HG03575 (cell line): ENCODE measurements around the gene TBC1D24.

Source experiments
- ATAC-seq: cut with Tn5 transposase; IDR thresholded peaks from one replicate; pipeline ENCODE4 v1.9.1; 2021; ENCODE audit not compliant: unreplicated experiment, insufficient number of reproducible peaks, low FRiP score; ENCODE audit errors: extremely low read depth

TBC1D24 gene

DNA sequence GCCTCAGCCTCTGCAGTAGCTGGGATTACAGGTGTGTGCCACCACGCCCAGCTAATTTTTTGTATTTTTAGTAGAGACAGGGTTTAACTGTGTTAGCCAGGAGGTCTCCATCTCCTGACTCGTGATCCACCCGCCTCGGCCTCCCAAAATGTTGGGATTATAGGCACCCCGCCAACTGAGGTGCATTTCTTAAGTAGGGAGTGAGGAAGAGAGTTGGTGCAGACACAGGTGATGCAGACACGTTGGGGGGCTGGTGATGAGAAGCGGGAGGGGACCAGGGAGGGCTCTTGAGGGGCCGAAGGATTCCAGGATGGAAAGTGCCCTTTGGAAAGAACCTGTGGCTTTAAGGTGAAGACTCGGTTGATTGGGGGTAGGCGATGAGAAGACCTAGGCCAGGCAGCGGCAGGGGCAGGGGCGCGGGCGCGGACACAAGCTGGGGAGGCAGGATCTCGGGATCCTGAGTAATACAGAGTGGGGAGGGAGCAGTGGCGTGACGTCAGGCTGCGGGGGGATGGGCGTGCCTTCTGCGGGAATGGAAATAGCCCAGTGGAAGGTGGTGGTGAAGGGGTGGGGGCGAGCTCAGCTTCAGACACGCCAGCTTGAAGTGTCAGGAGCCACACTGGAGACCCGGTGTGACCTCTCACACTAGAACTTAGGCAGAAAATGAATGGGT, 36.3 kb downstream of the TBC1D24 start:
- no peak for ATAC-seq

DNA sequence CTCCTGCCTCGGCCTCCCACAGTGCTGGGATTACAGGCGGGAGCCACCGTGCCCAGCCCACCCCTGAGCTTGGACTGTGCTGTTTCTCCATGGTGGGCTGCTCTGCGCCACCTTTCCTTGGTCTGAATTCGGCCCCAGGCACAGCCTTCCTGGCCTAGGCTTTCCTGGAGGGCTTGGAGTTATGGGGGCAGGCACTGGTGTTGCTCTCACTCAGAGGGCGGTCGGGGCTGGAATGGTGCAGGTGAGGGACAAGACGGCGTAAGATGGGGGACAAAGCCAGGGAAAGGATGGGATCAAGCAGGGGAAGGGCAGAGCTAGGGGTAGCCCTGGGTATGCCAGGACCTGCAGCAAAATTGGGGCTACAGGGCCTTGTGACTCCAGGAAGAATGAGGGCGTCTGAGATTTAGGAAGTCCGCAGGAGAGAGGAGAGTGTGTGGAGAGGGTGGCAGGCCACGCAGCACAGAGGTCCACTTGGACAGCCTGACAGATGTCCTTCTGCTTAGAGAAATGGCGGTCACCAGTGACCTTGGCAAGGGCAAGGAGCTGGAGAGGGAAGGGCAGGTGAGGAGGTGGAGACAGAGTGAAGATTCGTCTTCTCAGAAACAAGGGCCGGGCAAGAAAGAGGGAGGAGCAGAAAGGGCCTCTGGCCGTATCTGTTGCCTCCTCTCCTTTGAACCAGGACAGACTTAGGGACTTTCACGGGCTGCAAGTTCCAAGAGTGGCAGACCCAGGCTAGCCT, 37.2 kb downstream of the TBC1D24 start:
- no peak for ATAC-seq

DNA sequence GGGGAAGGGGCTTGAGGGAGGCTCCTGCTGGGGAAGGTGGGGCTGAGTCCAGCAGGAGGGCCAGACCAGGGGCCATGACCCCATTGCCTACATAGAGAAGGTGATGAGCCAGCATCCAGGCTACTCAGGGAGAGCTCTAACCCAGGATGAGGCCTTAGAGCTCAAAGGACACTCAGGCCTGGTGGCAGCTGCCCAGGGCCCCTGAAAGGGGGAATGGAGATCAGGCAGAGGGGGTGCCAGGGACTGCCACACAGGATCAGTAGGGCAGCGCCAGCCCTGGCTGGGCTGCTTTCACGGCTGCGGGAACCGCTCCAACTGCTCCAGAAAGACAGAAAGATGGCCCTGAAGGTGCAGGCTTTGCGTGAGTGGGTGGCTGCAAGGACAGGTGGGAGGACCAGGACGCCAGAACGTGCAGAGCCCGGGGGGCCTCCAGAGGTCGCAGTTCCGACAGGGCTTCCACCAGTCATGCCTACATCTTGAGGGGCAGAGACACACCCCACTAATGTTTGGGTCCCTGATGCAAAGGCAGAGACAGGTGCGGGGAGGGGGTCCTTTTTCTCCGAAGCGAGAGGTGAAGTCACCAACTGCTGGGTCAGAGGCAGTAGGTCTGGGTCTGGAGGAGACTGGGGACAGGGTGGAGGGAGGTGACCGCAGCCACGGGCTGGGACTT, 37.9 kb downstream of the TBC1D24 start:
- ATAC-seq, result no peak

DNA sequence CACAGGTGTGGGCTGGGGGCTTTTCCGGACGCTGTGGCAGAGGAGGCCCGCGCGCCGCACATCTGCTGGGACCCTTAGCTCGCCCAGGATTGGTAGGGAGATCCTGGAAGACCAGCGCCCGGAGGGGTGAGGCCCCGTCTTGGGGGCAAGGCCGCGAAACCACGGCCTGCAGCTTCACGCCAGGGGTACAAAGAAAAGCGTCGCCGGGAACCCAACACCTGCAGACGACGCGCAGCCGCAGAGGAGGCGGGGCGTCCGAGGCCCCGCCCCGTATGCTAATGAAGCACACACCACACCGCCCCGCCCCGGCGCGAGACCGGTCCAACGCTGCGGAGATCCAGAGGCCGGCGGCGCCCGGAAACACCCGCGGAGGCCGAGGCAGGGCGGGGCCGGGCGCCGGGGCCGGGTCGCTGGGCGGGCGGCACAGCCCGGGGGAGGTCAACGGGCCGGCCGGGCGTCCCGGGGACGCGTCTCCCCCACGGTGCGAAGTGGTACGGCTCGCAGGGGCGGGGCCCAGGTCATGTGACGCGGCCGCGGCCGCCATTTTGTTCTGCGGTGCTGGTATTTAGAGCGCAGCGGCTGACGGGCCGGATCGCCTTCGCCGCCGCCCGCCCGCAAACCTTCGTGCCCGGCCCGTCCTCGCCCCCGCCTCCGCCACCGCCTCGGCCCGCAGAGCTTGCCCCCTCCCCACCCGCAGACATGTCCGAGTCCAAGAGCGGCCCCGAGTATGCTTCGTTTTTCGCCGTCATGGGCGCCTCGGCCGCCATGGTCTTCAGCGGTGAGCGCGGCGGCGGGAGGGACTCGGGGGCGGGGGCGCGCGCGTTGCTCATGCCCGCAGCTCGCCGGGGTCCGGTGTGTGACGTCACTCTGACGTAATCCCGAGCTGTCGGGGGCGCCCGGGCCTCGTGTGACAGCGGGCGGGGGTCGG, 38.7 kb downstream of the TBC1D24 start, which contains the start of gene ATP6V0C:
TSS of gene ATP6V0C (plus strand) at position 548 of the 928 bp plus-strand sequence. CDS start at position 700, 152 bp downstream.
- no peak for ATAC-seq

DNA sequence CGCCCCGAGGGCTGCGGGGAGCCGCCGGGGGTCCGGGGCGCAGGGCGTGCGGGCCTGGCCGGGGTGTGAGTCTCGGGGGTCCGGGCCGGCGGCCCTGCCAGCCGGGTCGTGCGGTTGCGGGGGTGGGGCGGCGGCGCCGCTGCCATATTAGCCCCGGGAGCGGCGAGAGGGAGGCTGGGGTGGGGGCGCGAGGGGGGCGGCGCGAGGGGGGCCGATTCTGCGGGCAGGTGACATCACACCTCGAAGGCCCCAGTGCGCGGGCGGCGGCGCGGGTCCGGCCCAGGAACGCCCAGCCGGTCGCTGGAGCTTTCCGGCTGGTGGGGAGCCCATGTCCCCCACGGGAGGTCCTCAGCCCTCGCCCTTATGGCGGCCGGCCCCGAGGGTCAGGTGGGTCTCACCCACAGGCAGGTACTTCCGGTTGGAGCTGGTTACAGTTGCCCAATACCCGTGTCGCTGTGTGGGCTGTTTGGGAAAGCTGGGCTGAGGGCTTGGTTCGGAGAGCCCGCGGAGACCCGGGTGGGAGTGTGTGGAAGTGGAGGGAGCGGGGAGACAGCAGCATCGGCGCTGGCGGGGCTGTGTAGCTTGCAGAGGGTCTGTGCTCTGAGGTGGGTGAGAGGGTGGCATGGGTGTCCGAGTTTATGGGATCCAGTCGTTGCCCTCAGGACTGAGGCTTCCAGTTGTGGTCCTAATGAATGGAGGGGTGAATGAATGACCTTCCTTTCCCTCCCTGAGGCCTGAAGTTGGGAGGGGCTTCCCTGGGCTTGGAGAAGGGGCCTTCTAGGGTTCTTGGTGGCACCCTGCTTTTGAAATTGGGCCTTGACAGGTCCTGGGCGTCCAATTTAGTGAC, 39.6 kb downstream of the TBC1D24 start:
- ATAC-seq, result no peak

DNA sequence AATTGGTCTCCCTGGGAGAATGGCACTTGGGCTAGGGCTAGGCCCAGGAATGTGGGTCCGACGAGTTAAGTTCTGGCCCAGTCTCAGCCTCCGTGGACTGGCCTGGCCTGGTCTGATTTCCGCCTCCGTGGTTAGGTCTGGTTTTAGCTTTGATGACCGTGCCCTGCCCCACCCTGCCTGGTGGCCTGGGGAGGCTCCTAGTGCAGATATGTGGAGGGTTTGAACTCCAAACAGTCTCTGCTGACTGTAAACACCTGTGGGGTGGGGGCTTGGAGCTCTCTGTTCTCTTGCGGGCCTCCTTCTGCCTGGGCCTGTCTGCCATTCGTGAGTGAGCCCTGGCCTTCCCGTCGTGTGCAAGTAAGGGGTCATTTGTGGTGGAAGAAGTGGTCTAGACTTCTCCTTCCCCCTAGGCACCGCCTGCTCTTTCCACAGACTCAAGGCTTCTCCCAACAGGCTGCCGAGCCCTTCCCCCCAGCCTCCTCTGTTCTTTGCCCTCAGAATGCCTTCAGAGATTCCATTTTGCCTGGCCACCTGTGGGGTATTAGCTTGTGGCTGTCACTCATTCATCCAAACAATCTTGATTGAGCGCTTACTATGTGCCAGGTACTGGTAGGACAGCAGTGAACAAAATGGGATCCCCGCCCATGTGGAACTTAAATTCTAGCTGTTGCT, 40.4 kb downstream of the TBC1D24 start:
- ATAC-seq, result no peak

DNA sequence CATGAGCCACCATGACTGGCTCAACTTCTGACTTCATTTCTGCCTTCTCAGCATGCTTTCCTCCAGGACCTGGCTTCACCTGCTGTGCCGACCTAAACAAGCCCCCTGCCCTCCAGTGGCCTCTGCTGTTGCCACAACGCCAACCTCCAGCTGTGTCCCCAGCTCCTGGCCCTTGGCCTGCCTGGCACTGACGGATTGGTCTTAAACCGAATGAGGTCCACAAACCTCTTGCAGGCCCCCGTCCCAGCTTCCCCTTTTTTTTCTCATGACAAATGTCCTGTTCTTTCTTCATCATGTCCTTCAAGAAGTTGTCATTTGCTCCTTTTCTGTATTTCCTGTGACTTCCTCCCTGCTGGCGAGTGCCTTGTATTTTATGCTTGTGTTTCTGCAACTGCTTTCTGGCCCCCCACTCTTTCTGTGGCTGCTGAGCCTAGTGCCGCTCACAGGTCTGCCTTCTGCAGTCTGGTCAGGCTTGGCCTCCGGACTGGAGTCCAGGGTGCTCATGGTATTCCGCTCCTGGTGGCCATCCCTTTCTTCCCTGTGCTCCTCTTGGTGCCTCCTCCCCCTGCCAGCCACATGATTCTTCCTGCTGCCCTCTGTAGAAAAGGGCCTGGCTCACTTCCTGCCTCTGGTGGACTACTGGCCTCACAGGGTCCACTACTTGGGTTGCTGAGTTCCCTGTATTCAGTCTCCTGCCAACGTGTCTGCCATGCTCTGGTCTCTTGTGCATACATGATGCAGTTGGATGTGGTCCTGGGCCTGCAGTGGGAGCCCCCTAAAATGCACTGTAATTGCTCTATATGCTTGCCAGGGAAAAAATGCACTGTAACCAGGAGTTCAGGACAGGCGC, 41.7 kb downstream of the TBC1D24 start:
- ATAC-seq, result no peak

DNA sequence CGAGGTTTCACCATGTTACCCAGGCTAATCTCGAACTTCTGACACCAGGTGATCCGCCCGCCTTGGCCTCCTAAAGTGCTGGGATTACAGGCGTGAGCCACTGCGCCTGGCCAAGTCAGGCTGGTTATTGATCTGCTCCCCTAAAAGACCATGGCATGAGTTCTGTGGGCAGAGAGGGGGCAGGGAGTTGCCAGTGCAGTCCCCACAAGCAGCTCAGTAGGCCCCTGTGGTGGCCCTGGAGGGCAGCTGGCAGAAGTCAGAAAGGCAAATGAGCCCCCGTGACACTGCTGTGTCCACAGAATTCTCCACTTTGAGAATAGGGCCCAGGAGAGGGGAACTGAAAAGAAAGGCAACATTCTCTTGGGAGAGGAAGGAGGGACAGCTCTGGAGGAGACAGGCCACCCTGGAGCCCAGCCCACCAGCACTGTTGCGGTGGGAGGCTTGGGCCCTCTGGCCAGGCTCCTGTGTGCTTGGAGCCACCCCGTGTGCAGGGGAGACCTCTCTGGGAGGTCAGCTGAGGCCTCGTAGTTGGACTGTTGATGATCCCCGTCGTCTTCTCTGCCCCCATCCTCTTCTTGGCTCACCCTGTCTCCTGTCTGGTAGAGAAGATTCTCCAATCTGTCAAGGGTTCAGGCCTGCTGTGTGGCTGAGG, 43.2 kb downstream of the TBC1D24 start:
- no peak for ATAC-seq

DNA sequence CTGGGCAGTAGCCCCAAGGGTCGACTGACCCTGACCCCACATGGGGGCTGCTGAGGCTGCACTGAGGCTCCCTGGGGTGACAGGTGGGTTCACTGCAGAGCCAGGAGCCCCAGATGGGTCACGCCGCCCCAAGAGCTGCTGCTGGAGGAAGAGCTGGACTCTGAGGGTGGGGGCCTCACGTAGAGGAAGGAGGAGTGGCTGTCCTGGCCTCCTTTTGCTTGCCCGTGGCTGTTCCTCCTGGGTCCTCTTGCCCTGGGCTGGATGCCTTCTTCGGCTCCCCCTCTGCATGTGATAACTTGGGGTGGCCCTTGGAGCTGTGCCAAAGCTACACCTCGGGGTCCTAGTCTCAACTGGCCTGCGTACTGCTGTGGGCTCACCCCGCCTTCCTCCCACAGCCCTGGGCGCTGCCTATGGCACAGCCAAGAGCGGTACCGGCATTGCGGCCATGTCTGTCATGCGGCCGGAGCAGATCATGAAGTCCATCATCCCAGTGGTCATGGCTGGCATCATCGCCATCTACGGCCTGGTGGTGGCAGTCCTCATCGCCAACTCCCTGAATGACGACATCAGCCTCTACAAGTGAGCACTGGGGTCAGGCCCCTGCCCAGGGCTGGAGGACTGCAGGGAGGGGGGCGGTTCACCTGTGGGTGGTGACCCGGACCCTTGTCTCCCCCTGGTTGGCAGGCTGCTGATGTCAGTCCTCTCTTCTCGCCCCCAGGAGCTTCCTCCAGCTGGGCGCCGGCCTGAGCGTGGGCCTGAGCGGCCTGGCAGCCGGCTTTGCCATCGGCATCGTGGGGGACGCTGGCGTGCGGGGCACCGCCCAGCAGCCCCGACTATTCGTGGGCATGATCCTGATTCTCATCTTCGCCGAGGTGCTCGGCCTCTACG, 44.1 kb downstream of the TBC1D24 start:
- no peak for ATAC-seq

DNA sequence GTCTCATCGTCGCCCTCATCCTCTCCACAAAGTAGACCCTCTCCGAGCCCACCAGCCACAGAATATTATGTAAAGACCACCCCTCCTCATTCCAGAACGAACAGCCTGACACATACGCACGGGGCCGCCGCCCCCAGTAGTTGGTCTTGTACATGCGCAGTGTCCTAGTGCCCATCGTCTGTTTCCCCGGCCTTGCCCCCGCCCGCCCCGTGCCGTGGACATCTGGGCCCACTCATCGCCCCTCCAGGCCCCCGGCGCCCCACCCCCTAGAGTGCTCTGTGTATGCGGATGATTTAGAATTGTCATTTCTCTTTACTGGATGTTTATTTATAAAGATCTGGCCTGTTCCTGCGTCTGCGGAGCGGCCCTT, 44.8 kb downstream of the TBC1D24 start:
- no peak for ATAC-seq

DNA sequence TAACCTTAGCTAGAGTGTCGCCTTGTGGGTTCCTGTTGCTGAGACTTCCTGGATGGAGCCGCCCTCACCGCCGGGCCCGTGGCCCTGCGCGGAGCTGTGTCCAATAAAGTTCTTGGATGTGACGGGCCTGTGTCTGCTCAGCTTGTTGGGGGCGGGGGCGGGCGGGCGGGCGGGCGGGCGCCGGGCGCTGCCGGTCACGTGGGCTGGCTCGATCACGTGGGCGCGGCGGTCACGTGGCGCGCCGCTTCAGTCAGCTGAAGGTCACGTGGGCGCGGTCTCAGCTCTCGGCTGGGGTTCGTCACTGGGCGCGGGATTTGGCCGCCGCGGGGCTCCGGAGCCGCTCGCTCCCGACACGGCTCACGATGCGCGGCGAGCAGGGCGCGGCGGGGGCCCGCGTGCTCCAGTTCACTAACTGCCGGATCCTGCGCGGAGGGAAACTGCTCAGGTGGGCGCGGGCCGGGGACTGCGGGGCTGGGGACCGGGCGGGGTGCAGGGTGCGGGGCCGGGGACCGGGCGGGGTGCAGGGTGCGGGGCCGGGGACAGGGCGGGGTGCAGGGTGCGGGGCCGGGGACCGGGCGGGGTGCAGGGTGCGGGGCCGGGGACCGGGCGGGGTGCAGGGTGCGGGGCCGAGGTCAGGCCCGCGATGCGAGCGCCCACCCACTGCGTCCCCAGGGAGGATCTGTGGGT, 45.3 kb downstream of the TBC1D24 start, which contains the start of gene AMDHD2:
TSS of gene AMDHD2 (plus strand) at position 275 of the 687 bp plus-strand sequence. CDS start at position 363, 88 bp downstream.
- no peak for ATAC-seq

DNA sequence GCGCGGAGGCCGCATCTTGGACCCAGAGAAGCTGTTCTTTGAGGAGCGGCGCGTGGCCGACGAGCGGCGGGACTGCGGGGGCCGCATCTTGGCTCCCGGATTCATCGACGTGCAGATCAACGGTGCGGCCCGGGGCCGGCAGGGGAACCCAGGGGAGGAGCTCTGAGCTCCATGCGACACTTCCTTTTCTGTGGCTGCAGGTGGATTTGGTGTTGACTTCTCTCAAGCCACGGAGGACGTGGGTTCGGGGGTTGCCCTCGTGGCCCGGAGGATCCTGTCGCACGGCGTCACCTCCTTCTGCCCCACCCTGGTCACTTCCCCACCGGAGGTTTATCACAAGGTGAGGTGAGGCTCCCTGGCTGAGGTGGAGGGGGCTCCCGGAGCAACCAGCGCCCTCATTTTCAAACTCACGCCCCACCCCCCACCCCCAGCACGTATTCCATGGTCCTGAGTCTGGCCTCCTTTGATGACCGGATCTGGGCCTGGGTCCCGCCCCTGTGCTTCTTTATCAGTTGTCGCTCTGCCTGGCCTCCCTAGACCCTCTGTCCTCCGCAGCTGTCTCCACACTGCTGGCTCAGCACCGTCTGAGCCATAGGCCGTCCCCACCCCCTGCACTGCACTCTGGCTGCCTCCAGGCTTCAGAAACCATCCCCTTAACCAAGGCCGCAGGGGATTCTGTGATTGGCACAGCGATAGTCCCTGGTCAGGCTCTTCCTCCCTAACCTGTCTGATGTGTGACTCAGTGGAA, 46.0 kb downstream of the TBC1D24 start:
- ATAC-seq, result no peak

DNA sequence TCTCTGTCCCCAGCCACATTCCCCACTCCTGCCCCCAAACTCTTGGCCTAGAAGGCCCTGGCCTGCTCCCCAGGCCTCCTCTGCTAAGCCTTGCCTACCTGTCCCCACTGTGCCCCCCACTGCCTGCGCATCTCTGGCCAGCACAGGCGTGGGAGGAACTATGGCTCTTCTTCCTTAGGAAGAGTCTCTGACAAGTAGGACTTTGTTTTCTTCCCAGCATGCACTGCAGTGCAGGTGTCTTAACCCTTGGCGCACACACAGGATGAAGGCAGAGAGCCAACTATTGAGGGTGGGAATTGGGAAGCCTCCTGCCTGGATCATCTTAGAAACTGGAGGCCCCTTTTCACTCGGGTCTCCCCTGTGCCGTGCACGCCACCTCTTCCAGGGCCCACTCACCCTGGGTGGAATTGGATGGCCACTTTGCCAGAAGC, 48.9 kb downstream of the TBC1D24 start:
- no peak for ATAC-seq

DNA sequence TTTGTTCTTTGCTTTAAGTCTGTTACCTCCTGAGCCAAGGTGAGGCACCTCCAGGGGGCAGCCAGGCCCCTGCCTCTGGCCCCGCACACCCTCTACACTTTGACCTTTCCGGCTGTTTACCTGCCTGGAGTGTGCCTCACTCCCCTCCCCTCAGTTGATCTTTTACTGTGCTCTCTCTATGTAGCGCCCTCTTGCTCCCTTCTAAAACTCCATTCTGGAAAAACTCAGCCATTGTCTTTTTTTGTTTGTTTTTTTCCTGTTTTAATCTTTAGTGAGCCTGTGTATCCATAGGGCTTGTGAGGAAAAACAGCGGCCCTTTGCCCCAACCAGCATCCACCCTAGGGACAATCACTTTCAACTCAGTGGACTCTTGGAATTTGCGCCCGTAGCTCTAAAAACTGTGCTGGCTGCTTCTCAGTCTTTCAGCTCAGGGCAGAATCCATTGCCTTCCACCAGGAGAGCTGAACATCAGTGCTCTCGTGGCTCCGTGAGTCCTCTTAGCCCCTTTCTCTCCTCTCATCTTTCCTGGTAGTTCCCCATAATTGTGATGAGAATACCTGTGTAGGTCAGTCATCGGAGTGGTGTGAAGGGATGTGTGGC, 49.5 kb downstream of the TBC1D24 start:
- no peak for ATAC-seq
